ENCODE results near the gene A4GALT.
"Not testable (repeated sequence)": the region's sequence is repeated elsewhere in the genome, so short reads cannot be mapped to it uniquely, and the experiment has no call there.

The A4GALT gene

GRCh38 chr22:42720263-42721044 is at the start of gene A4GALT:
Gene A4GALT (minus strand): TSS chr22:42720870. CDS start chr22:42693951, 26,919 bp downstream.
- no peak for DNase-seq

DNA sequence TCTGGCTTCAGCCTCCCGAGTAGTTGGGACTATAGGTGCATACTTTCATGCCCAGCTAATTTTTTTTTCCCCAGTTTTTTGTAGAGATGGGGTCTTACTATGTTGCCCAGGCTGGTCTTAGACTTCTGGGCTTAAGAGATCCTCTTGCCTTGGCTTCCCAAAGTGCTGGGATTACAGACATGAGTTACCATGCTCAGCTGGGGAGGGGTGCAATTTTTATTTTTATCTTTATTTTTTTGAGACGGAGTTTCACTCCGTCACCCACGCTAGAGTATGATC is 49.7 kb upstream of the A4GALT start:
- DNase-seq, result no peak

GRCh38 chr22:42769574-42770447 is 49.1 kb upstream of the A4GALT start:
- peak; percentile 77 for DNase-seq

- no peak for DNase-seq
Observed at GRCh38 chr22:42769238-42769573, 48.5 kb upstream of the A4GALT start.

DNA sequence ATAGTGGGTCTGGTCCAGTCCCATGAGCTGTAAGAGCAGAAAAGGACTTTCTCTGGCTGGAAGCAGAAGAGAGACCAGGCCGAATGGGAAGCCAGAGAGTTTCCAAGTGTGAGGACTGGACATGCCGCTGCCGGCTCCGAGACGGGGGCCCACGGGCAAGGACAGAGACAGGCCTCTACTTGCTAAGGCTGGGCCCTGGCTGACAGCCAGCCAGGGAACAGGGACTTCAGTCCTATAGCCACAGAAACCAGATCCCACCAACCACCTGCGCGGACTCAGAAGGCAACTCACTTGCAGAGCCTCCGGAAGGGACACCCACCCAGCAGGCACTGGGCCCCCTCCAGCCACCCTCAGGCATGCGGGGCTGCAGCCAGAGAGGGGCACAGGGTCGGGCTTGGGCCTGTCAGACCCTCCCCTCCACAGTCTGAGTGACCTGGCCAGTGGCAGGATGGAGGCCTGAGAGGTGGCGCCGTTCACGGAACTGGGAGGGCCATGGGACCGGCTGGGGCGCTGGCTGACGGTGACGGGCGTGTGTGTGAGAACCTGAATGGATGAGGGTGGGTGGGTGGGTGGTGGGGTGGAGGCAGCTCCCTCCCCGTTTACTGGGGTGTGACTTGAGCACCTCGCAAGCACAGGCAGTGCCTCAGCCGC is 47.8 kb upstream of the A4GALT start:
- no peak for DNase-seq

GRCh38 chr22:42766860-42767259 is 46.2 kb upstream of the A4GALT start:
- no peak for DNase-seq

DNA sequence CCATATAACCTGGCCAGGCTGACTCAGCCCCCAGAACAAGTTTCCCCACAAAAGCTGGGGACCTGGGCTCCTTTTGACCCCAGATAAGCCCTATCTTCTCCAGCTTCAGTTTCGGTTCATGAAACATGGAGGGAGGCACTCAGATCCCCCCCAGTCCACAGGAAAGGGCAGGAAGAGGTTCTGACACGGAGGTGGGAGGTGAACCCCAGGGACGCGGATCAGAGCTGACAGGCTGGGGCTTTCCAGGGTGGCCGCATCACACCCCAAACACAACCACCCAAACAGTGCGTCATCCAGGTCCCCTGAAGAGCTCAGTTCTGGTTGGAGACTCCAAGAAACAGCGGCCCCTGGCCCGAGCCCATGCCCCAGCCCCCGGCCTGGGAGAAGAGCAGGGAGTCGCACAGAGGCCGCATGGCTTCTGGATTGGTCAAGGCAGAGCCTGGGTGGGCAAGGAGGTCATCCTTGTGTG is 44.3 kb upstream of the A4GALT start:
- DNase-seq, result no peak

- no peak for DNase-seq
Observed at GRCh38 chr22:42763965-42764480, 43.4 kb upstream of the A4GALT start.

DNA sequence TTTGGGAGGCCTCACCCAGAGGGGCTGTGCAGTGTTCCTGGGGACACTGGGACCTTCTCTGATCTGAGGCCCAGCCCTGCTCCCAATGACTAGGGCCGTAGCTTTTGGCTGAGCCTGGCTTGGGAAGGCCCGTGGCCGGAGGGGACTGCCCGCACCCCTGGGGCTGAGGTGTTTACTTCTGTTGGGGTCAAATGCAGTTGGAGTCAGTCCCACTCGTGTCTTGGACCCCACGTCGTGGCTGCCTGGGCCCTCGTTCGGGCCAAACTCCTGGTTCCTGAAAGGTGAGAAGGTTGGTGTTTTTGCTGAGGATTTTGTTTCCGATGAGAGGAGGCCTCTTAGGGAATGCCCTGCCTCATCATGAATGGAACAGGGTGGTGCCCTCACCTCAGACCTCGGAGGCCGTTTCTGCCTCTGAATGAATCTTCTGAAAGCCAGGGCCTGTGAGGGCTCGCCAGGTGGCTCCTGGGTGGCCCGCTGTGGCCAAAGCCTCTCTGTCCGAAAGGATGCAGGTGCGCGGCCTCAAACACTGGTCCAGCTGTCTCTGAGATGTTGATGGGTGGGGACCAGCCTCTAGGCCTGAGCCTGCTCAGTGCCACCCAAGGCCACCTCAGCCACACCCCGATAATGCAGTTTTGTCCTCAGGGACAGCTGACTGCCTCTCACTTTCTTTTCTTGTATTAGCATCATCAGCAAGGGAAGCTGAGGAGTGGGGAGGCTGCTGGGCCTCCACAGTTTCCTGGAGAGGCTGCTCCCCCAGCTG is 40.3 kb upstream of the A4GALT start:
- DNase-seq, result no peak

- DNase-seq, result peak; percentile 30
Observed at GRCh38 chr22:42758931-42759629, 38.4 kb upstream of the A4GALT start.

GRCh38 chr22:42755553-42755952 is 34.9 kb upstream of the A4GALT start:
- DNase-seq, result peak; percentile 89

- DNase-seq, result not testable (repeated sequence)
Observed at GRCh38 chr22:42755121-42755520, 34.5 kb upstream of the A4GALT start.

- DNase-seq, result peak; percentile 81
Observed at GRCh38 chr22:42754658-42755057, 34.0 kb upstream of the A4GALT start.

DNA sequence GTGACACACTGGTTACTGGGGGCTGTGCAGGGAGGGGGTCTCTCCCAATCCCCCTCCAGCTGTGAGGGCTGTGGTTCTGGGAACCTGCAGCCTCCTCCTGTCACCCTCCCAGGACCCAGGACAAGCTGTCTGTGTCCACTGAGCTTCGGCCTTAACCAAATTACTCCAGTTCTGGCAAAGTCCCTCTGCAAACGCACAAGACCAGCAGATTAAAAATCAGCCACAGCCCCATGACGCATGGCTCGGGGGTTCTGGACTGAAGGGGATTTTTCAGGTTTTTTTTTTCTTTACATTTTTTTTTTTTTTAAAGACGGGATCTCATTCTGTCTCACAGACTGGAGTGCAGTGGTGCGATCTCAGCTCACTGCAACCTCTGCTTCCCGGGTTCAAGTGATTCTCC is 32.2 kb upstream of the A4GALT start:
- peak; percentile 20 for DNase-seq

DNA sequence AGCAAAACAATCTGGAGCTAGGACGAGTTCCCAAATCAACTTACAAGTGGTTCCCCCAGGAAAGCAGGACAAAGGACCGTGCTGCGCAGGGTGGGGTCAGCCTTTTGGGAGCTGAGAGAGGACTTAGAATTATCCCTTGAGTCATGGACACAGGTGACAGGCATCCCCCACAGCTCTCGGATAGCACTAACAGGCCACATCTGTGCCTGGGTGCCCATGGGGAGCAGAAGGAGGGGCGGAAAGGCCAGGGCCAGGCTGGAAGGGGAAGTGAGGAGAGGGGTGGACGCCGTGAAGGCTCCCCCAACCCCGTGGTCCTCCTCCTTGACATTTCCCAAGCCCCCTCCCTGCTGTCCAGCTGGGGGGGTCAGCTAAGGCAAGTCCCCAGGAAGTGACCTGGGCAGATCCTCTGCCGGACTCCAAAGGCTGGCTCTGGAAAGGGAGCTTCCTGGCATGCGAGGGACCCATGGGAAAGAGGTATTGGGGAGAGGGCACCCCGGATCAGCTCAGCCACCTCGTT is 31.6 kb upstream of the A4GALT start:
- no peak for DNase-seq

GRCh38 chr22:42750421-42750820 is 29.8 kb upstream of the A4GALT start:
- not testable (repeated sequence) for DNase-seq

GRCh38 chr22:42747701-42748513 is 27.2 kb upstream of the A4GALT start:
- peak; percentile 94 for DNase-seq

GRCh38 chr22:42745118-42745517 is 24.4 kb upstream of the A4GALT start:
- DNase-seq, result peak; percentile 65

DNA sequence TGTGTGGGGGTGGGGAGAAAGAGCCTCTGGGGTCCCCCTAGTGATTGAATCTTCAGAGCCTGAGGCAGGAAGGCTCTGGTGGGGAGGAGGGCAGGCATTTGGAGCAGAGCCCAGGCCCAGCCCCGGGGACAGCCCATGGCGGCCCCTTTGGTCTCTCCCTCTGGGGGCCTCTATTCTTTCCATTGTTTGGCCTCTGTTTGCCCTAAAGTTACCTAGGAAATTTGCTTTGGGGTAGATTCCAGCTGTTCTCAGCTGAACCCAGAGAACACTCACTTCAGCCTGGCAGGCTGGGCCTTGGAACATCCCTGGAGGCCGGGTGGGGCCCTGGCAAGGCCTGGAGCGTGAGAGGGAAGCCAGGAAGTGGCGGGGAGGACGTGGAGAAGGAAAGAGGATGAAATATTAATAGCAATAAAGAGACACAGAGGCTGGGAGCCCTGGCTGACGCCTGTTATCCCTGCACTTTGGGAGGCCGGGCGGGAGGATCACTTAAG is 22.9 kb upstream of the A4GALT start:
- peak; percentile 85 for DNase-seq

- DNase-seq, result no peak
Observed at GRCh38 chr22:42742940-42743339, 22.3 kb upstream of the A4GALT start.

GRCh38 chr22:42740320-42740719 is 19.6 kb upstream of the A4GALT start:
- not testable (repeated sequence) for DNase-seq
